Lung (tissue), 12 donors: ENCODE measurements around the gene ITGA5. TPM values are rescaled to one million over a fixed set of nuclear protein-coding genes. Genes with fewer than 3 reads are reported as not detected.

ENCODE experiments used
- ATAC-seq: fragments of 200-7000 bp; cut with Tn5 transposase; one replicate; pipeline ENCODE4 v1.9.1; 2020; ENCODE audit warnings: moderate number of reproducible peaks; ENCODE audit not compliant: insufficient read depth, low FRiP score
- DNase-seq, 3 donors: peaks; one replicate each; pipeline ENCODE4 v3.0.0-alpha.2; 2013 to 2017
- H3K27ac ChIP-seq, 2 donors: one replicate each; pipeline ENCODE4 v1.5.1; 2013; ENCODE audit warnings: mild to moderate bottlenecking in 2 of 2, moderate library complexity in 2 of 2, control low read depth in 1 of 2, inconsistent platforms in 1 of 2, low read depth in 1 of 2, low read length in 1 of 2
- H3K27me3 ChIP-seq, 3 donors: one replicate each; pipeline ENCODE4 v1.5.1; 2013; ENCODE audit warnings: low read length in 2 of 3; ENCODE audit not compliant: control insufficient read depth in 3 of 3, insufficient read depth in 3 of 3
- H3K36me3 ChIP-seq, 4 donors: one replicate each; pipeline ENCODE4 v1.5.1; 2013; ENCODE audit warnings: low read length in 4 of 4, mild to moderate bottlenecking in 1 of 4, moderate library complexity in 1 of 4; ENCODE audit not compliant: control insufficient read depth in 4 of 4, insufficient read depth in 4 of 4
- H3K4me1 ChIP-seq, 5 donors: one replicate each; pipeline ENCODE4 v1.5.1; 2013; ENCODE audit warnings: low read length in 5 of 5, mild to moderate bottlenecking in 2 of 5, moderate library complexity in 1 of 5; ENCODE audit not compliant: control insufficient read depth in 5 of 5, insufficient read depth in 5 of 5
- H3K4me3 ChIP-seq: one replicate; pipeline ENCODE4 v1.5.1; 2013; ENCODE audit warnings: mild to moderate bottlenecking, control low read depth, moderate library complexity
- H3K9ac ChIP-seq, 2 donors: one replicate each; pipeline ENCODE4 v1.5.1; 2013; ENCODE audit warnings: low read length in 2 of 2, control low read depth in 1 of 2; ENCODE audit not compliant: insufficient read depth in 1 of 2
- H3K9me3 ChIP-seq, 4 donors: one replicate each; pipeline ENCODE4 v1.5.1; 2013; ENCODE audit warnings: low read length in 3 of 4, mild to moderate bottlenecking in 1 of 4, moderate library complexity in 1 of 4; ENCODE audit not compliant: control insufficient read depth in 4 of 4, insufficient read depth in 3 of 4
- CTCF ChIP-seq: IDR thresholded peaks from 2 replicates; pipeline ENCODE4 v1.5.1; 2012; ENCODE audit warnings: mild to moderate bottlenecking; ENCODE audit errors: control extremely low read depth, extremely low read depth
- WGBS, 2 donors: extraction: QIAGEN DNeasy Blood & Tissue Kit; methylation state at CpG; one replicate each; pipeline ENCODE4 v1.1.7; 2013; 5-methylcytosine and 5-hydroxymethylcytosine counted together
- polyA plus RNA-seq, 2 donors: library from polyadenylated mRNA; stranded (reverse); fragments of 200-250 nt; gene quantifications; one replicate each; pipeline ENCODE4 v1.2.1, GENCODE V29; 2013
- total RNA-seq, 2 donors: library from RNA; depleted of rRNA in 1 of 2; stranded (reverse); fragments of >200 nt in 1 of 2; gene quantifications; one replicate each; pipeline ENCODE4 v1.2.1, GENCODE V29; 2014 to 2021
- donor health status: control.
- donor health status: control.
- donor health status: Bipolar disorder and iron deficiency.
- donor health status: healthy.
- donor health status: DM: yes; HTN: yes; CAD: no.

The ITGA5 gene
- total and polyA plus RNA-seq, 4 donors: 39.8 to 134 (median 101) TPM

DNA sequence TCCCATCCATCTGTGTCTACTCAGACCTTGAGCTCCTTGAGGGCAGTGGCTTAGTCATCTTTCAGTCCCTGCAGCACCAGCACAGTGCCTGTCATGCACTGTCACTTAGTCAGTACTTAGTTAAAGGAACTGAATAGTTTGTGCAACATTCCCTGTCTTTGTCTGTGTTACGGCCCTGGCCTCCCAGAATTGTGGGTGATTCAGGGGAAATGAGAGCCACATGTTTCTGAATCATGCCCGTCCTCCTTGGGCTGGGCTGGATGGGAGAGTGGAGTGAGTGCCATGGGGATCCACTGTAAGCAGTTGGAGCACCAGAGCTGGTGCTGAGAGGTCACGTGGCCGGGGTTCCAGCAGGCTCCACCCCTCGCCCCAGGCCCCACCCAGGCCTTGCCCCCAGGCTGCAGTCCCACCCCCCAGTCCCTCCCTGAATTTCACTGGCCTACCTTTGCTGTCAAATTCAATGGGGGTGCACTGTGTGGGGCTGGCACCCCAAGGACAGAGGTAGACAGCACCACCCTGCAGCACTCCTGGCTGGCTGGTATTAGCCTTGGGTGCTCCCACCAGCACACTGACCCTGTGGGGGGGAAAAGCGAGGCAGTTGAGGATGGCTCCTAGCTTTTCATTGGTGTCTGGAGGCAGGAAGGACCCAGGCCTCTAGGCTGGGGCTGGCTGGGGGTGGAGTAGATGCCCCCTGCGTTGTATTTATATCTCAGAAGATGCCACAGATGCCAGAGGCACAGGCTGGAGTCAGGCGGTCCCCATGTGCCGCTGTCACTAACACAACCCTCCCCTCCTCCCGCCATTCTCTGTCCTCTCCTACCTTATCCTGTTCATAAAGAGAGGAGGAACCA, 7.5 kb downstream of the ITGA5 start:
- H3K4me3 ChIP-seq: no peak overlapping the region
- H3K9ac ChIP-seq: no peak overlapping the region
- H3K27me3 ChIP-seq: no peaks in the 10 kb centered on the region
- 25 to 43% methylated on average over 10 of the region's 10 CpGs for WGBS, 2 donors
- no peak for TF ChIP-seq CTCF
- peaks cover 0 to 20% (median 10%) of the 10 kb centered on the region in 4 donors for H3K36me3 ChIP-seq
- H3K27ac ChIP-seq: peak overlapping the region; percentile 84 to 91
- ATAC-seq: peak; percentile 73
- H3K9me3 ChIP-seq: no peaks in the 10 kb centered on the region
- no peak for DNase-seq
- H3K4me1 ChIP-seq: peaks cover 0 to 28% (median 11%) of the 10 kb centered on the region in 5 donors

- H3K27ac ChIP-seq: peak overlapping the region in 1 of 2 donors; percentile 6
- no peak overlapping the region for H3K9ac ChIP-seq
- peaks cover 0 to 26% (median 11%) of the 10 kb centered on the region in 5 donors for H3K4me1 ChIP-seq
- H3K36me3 ChIP-seq: peaks cover 8 to 34% (median 20%) of the 10 kb centered on the region in 4 donors
- 90 to 96% methylated on average over 7 to 8 of the region's 8 CpGs for WGBS, 2 donors
- H3K9me3 ChIP-seq: no peaks in the 10 kb centered on the region
- TF ChIP-seq CTCF: no peak
- no peaks in the 10 kb centered on the region for H3K27me3 ChIP-seq
- no peak for DNase-seq
- no peak for ATAC-seq
- no peak overlapping the region for H3K4me3 ChIP-seq
Measured at GRCh38 chr12:54409267-54409666, 9.8 kb downstream of the ITGA5 start.

DNA sequence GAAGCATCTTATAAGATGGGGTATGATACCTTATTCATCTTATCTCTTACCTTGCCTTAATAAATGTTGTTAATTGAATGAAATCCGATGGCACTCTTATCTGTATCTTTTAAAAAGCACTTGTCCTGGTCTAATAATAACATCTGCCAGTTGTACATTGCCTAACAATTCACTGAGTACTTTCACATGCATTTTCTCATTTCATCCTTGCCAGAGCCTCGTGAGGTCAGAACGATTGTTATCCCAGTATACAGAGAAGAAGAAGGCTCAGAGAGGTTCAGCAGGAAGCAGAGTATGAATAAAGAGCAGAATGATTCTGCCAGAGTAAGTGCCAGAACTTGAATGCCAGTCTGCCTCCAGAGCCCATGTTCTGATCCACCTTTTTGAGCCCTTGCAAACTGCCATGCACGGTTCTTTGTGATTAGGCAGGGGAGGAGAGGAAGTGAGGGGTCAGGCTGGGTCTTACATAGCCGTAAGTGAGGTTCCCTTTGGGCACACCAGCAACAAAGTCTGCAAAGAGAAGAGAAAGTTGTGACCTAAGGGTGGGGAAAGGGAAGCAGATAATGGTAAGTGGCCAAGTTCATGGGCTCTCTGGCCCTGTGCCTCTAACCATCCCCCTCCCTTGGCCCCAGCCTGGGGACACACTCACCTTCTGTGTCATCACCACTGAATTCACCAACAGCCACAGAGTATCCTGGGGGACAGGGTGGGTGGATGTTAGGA, 11.7 kb downstream of the ITGA5 start:
- TF ChIP-seq CTCF: no peak
- Histone ChIP-seq H3K27ac (peak overlapping the region; percentile 5 to 54), H3K27me3 (no peaks in the 10 kb centered on the region), H3K4me1 (peaks cover 0 to 11% (median 0%) of the 10 kb centered on the region in 5 donors), H3K9ac (no peak overlapping the region), H3K36me3 (peaks cover 13 to 49% (median 30%) of the 10 kb centered on the region in 4 donors), H3K4me3 (no peak overlapping the region), H3K9me3 (no peaks in the 10 kb centered on the region)
- DNase-seq (no peak), ATAC-seq (no peak)
- WGBS, 2 donors: 37 to 46% methylated on average over 5 of the region's 5 CpGs
